ENCODE data around the gene ODAD2.

ODAD2 gene, protein sequence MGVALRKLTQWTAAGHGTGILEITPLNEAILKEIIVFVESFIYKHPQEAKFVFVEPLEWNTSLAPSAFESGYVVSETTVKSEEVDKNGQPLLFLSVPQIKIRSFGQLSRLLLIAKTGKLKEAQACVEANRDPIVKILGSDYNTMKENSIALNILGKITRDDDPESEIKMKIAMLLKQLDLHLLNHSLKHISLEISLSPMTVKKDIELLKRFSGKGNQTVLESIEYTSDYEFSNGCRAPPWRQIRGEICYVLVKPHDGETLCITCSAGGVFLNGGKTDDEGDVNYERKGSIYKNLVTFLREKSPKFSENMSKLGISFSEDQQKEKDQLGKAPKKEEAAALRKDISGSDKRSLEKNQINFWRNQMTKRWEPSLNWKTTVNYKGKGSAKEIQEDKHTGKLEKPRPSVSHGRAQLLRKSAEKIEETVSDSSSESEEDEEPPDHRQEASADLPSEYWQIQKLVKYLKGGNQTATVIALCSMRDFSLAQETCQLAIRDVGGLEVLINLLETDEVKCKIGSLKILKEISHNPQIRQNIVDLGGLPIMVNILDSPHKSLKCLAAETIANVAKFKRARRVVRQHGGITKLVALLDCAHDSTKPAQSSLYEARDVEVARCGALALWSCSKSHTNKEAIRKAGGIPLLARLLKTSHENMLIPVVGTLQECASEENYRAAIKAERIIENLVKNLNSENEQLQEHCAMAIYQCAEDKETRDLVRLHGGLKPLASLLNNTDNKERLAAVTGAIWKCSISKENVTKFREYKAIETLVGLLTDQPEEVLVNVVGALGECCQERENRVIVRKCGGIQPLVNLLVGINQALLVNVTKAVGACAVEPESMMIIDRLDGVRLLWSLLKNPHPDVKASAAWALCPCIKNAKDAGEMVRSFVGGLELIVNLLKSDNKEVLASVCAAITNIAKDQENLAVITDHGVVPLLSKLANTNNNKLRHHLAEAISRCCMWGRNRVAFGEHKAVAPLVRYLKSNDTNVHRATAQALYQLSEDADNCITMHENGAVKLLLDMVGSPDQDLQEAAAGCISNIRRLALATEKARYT

GRCh38 chr10:27998954-27999275, at the start of gene ODAD2:
Gene ODAD2 (minus strand): TSS chr10:27999079. CDS start chr10:27995142, 3,937 bp downstream.
- TF ChIP-seq FOXM1 (IDR thresholded peaks at IDR 0.05; ENCODE audit: borderline replicate concordance, low read depth): no peak
- TF ChIP-seq REST (IDR thresholded peaks at IDR 0.05; ENCODE audit: low read depth): no peak
- no peak for TF ChIP-seq ZBTB7A (IDR thresholded peaks at IDR 0.05; ENCODE audit: low read depth)
- no peak for TF ChIP-seq TEAD4 (IDR thresholded peaks at IDR 0.05)
- no peak for TF ChIP-seq EGR1 (IDR thresholded peaks at IDR 0.05)

DNA sequence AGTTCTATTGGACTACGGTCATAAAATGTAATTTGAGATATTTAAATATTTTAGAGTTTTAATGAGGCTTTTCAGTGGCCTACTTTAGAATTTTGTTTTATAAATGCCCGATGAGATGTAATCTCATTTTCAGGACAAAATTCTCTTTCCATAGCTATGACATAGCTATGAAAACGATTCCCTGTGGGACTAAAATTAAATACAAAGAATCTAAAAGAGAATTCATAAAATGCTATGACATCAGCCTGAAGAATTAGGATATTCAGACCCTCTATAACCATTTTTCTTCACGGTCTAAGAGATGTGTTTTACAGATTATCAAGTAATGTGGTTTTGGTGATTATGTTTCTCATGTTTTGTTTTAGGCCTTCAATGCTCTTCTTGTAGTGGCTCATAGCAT, 48.2 kb upstream of the ODAD2 start:
- no peak for TF ChIP-seq TCF12 (IDR thresholded peaks at IDR 0.05; ENCODE audit: low read depth)
- no peak for TF ChIP-seq EP300 (IDR thresholded peaks at IDR 0.05; ENCODE audit: borderline replicate concordance)
- no peak for TF ChIP-seq REST (IDR thresholded peaks at IDR 0.05; ENCODE audit: low read depth)
- TF ChIP-seq EGR1 (IDR thresholded peaks at IDR 0.05): no peak
- TF ChIP-seq CEBPB (IDR thresholded peaks at IDR 0.05): no peak
- TF ChIP-seq, protein P1, sequence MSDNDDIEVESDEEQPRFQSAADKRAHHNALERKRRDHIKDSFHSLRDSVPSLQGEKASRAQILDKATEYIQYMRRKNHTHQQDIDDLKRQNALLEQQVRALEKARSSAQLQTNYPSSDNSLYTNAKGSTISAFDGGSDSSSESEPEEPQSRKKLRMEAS (IDR thresholded peaks at IDR 0.05): no peak
- TF ChIP-seq, protein P2, sequence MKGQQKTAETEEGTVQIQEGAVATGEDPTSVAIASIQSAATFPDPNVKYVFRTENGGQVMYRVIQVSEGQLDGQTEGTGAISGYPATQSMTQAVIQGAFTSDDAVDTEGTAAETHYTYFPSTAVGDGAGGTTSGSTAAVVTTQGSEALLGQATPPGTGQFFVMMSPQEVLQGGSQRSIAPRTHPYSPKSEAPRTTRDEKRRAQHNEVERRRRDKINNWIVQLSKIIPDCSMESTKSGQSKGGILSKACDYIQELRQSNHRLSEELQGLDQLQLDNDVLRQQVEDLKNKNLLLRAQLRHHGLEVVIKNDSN (IDR thresholded peaks at IDR 0.05): no peak
- no peak for TF ChIP-seq CREB1 (IDR thresholded peaks at IDR 0.05; ENCODE audit: low read depth)
- TF ChIP-seq FOXM1 (IDR thresholded peaks at IDR 0.05; ENCODE audit: borderline replicate concordance, low read depth): no peak
- TF ChIP-seq TEAD4 (IDR thresholded peaks at IDR 0.05): no peak
- no peak for TF ChIP-seq RAD21 (IDR thresholded peaks at IDR 0.05; ENCODE audit: low read depth)
- no peak for TF ChIP-seq ZBTB7A (IDR thresholded peaks at IDR 0.05; ENCODE audit: low read depth)
- TF ChIP-seq NFIC (IDR thresholded peaks at IDR 0.05): no peak
- TF ChIP-seq TAF1 (IDR thresholded peaks at IDR 0.05; ENCODE audit: low read depth): no peak
- no peak for TF ChIP-seq YY1 (IDR thresholded peaks at IDR 0.05; ENCODE audit: low read depth)

GRCh38 chr10:28046579-28046978, 47.7 kb upstream of the ODAD2 start:
- TF ChIP-seq TCF12 (IDR thresholded peaks at IDR 0.05; ENCODE audit: low read depth) (no peak), TAF1 (IDR thresholded peaks at IDR 0.05; ENCODE audit: low read depth) (no peak), ZBTB7A (IDR thresholded peaks at IDR 0.05; ENCODE audit: low read depth) (no peak), RAD21 (IDR thresholded peaks at IDR 0.05; ENCODE audit: low read depth) (no peak)

- TF ChIP-seq YY1 (IDR thresholded peaks at IDR 0.05; ENCODE audit: low read depth) (no peak), ZBTB7A (IDR thresholded peaks at IDR 0.05; ENCODE audit: low read depth) (no peak), CEBPB (IDR thresholded peaks at IDR 0.05) (no peak), TEAD4 (IDR thresholded peaks at IDR 0.05) (no peak)
These were observed 45.1 kb upstream of the ODAD2 start for GRCh38 chr10:28043941-28044340.

GRCh38 chr10:28036587-28036986, 37.7 kb upstream of the ODAD2 start:
- TF ChIP-seq TCF12 (IDR thresholded peaks at IDR 0.05; ENCODE audit: low read depth): no peak
- TF ChIP-seq FOXM1 (IDR thresholded peaks at IDR 0.05; ENCODE audit: borderline replicate concordance, low read depth): no peak
- TF ChIP-seq CEBPB (IDR thresholded peaks at IDR 0.05): no peak
- TF ChIP-seq EP300 (IDR thresholded peaks at IDR 0.05; ENCODE audit: borderline replicate concordance): no peak
- no peak for TF ChIP-seq TAF1 (IDR thresholded peaks at IDR 0.05; ENCODE audit: low read depth)
- TF ChIP-seq NFIC (IDR thresholded peaks at IDR 0.05): no peak
- TF ChIP-seq YY1 (IDR thresholded peaks at IDR 0.05; ENCODE audit: low read depth): no peak
- TF ChIP-seq REST (IDR thresholded peaks at IDR 0.05; ENCODE audit: low read depth): no peak
- TF ChIP-seq TEAD4 (IDR thresholded peaks at IDR 0.05): no peak
- TF ChIP-seq CREB1 (IDR thresholded peaks at IDR 0.05; ENCODE audit: low read depth): no peak
